ENCODE measurements around the gene SCAF4. TPM values are rescaled to one million over a fixed set of nuclear protein-coding genes. Genes with fewer than 3 reads are reported as not detected.

Gene SCAF4
- total and polyA plus RNA-seq, 9 of the 15 experiments (the other 6 are each of a cell fraction or from before 2014, with no cell fraction given): 2.3 to 55.7 (median 17.2) TPM

DNA sequence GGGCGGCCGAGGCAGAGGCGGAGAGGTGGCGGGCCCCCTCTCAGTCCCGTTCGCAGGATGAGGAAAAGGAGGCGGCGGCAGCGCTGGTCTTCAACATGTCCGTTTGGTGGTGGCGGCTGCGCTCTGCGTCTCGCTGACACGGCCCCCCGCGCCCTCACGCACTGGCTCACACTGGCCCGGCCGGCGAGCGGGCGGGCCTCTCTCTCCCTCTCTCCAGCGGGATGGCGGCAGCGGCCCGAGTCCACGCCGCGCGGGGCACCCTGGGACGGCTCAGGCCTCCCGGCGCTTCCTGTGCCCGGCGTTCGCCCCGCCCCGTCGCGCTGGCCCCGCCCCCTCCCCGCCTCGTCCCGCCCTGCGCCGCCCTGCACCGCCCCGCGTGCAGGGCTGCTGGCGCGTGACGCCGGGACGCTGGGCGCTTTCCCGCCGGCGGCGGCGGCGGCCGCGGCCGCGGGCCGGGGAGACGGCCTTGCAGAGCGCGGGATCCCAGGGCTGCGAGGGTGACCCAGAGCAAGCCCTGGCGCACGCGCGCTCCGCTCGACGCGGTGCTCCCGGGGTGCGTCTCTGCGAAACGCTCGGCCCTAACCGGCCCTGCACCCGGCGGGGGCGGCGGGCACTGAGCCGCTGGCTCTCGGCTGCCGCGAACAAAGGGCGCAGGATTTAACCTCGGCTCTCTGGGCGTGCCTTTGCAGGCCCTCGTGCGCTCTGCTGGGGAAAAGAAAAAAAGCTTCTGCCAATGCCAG, at the start of gene SCAF4 (continued):
- TF ChIP-seq, protein P1, sequence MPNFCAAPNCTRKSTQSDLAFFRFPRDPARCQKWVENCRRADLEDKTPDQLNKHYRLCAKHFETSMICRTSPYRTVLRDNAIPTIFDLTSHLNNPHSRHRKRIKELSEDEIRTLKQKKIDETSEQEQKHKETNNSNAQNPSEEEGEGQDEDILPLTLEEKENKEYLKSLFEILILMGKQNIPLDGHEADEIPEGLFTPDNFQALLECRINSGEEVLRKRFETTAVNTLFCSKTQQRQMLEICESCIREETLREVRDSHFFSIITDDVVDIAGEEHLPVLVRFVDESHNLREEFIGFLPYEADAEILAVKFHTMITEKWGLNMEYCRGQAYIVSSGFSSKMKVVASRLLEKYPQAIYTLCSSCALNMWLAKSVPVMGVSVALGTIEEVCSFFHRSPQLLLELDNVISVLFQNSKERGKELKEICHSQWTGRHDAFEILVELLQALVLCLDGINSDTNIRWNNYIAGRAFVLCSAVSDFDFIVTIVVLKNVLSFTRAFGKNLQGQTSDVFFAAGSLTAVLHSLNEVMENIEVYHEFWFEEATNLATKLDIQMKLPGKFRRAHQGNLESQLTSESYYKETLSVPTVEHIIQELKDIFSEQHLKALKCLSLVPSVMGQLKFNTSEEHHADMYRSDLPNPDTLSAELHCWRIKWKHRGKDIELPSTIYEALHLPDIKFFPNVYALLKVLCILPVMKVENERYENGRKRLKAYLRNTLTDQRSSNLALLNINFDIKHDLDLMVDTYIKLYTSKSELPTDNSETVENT (CRISPR knock-in tag; IDR thresholded peaks at IDR 0.05): peak; percentile 92
- TF ChIP-seq GABPB1 (CRISPR knock-in tag; IDR thresholded peaks at IDR 0.05) (0 out of 2 replicates have a peak, but pooled peaks have one; percentile 18), L3MBTL2 (IDR thresholded peaks at IDR 0.05) (peak; percentile 96), MYC (IDR thresholded peaks at IDR 0.05; ENCODE audit: low read depth, low read length) (peak; percentile 51; the same call in 1 of the 2 replicates), MYC (CRISPR knock-in tag; IDR thresholded peaks at IDR 0.05; ENCODE audit: borderline replicate concordance, low read depth) (no peak), HNRNPK (IDR thresholded peaks at IDR 0.05; ENCODE audit: low read depth, low read length, poor library complexity, severe bottlenecking) (no peak), ATF1 (CRISPR knock-in tag; IDR thresholded peaks at IDR 0.05) (no peak), ATF1 (tag; IDR thresholded peaks at IDR 0.05) (peak; percentile 51; the same call in 1 of the 2 replicates), ETV5 (CRISPR knock-in tag; IDR thresholded peaks at IDR 0.05; ENCODE audit: low read depth) (peak; percentile 36; the same call in 1 of the 2 replicates), ZNF134 (CRISPR knock-in tag; conservative IDR thresholded peaks at IDR 0.05) (no peak), EGR1 (conservative IDR thresholded peaks at IDR 0.05) (peak; percentile 72), HSF4 (CRISPR knock-in tag; IDR thresholded peaks at IDR 0.05; ENCODE audit: borderline replicate concordance) (no peak), ZNF263 (CRISPR knock-in tag; IDR thresholded peaks at IDR 0.05; ENCODE audit: borderline replicate concordance) (peak; percentile 75), CTBP1 (IDR thresholded peaks at IDR 0.05; ENCODE audit: borderline replicate concordance) (peak; percentile 64), ESRRA (IDR thresholded peaks at IDR 0.05; ENCODE audit: borderline replicate concordance, low read depth) (peak; percentile 52; the same call in 1 of the 2 replicates), POLR2AphosphoS5 (IDR thresholded peaks at IDR 0.05; ENCODE audit: control insufficient read depth, insufficient read depth, low read depth, low read length) (peak; percentile 85)
- TF ChIP-seq, protein P2, sequence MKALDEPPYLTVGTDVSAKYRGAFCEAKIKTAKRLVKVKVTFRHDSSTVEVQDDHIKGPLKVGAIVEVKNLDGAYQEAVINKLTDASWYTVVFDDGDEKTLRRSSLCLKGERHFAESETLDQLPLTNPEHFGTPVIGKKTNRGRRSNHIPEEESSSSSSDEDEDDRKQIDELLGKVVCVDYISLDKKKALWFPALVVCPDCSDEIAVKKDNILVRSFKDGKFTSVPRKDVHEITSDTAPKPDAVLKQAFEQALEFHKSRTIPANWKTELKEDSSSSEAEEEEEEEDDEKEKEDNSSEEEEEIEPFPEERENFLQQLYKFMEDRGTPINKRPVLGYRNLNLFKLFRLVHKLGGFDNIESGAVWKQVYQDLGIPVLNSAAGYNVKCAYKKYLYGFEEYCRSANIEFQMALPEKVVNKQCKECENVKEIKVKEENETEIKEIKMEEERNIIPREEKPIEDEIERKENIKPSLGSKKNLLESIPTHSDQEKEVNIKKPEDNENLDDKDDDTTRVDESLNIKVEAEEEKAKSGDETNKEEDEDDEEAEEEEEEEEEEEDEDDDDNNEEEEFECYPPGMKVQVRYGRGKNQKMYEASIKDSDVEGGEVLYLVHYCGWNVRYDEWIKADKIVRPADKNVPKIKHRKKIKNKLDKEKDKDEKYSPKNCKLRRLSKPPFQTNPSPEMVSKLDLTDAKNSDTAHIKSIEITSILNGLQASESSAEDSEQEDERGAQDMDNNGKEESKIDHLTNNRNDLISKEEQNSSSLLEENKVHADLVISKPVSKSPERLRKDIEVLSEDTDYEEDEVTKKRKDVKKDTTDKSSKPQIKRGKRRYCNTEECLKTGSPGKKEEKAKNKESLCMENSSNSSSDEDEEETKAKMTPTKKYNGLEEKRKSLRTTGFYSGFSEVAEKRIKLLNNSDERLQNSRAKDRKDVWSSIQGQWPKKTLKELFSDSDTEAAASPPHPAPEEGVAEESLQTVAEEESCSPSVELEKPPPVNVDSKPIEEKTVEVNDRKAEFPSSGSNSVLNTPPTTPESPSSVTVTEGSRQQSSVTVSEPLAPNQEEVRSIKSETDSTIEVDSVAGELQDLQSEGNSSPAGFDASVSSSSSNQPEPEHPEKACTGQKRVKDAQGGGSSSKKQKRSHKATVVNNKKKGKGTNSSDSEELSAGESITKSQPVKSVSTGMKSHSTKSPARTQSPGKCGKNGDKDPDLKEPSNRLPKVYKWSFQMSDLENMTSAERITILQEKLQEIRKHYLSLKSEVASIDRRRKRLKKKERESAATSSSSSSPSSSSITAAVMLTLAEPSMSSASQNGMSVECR (CRISPR knock-in tag; IDR thresholded peaks at IDR 0.05): peak; percentile 13; the same call in 1 of the 2 replicates
- TF ChIP-seq, protein P3, sequence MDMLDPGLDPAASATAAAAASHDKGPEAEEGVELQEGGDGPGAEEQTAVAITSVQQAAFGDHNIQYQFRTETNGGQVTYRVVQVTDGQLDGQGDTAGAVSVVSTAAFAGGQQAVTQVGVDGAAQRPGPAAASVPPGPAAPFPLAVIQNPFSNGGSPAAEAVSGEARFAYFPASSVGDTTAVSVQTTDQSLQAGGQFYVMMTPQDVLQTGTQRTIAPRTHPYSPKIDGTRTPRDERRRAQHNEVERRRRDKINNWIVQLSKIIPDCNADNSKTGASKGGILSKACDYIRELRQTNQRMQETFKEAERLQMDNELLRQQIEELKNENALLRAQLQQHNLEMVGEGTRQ (CRISPR knock-in tag; IDR thresholded peaks at IDR 0.05): 0 out of 2 replicates have a peak, but pooled peaks have one; percentile 1

Measured in K562 (cell line).